GM23338 (cell line): ENCODE data around the gene FOXP1. TPM values are rescaled to one million over a fixed set of nuclear protein-coding genes. Genes with fewer than 3 reads are reported as not detected.

Source experiments
- ATAC-seq: fragments of 200-7000 bp; cut with Tn5 transposase; 3 replicates; pipeline ENCODE4 v1.9.1; 2020
- DNase-seq: peaks from one replicate; pipeline ENCODE4 v3.0.0-alpha.2; 2015; ENCODE audit warnings: low spot score
- H2AFZ ChIP-seq: fragments of 200-600 bp; sonication (generic); 2 replicates; pipeline ENCODE4 v1.8.0; 2016; ENCODE audit warnings: antibody characterized with exemption, mild to moderate bottlenecking, moderate library complexity
- H3F3A ChIP-seq: fragments of 200-600 bp; sonication (generic); replicated peaks from 2 replicates; pipeline ENCODE4 v1.8.0; 2017; ENCODE audit warnings: antibody characterized with exemption, mixed run types, low read depth
- H3K27ac ChIP-seq: fragments of 200-600 bp; sonication (generic); 2 replicates; pipeline ENCODE4 v1.6.1; 2016; ENCODE audit warnings: low read depth
- H3K27me3 ChIP-seq: fragments of 200-600 bp; sonication (generic); 2 replicates; pipeline ENCODE4 v1.8.0; 2016; ENCODE audit warnings: mild to moderate bottlenecking, mixed run types, moderate library complexity; ENCODE audit not compliant: insufficient read depth
- H3K36me3 ChIP-seq: fragments of 200-600 bp; sonication (generic); 2 replicates; pipeline ENCODE4 v1.8.0; 2016; ENCODE audit warnings: mild to moderate bottlenecking; ENCODE audit not compliant: insufficient read depth
- H3K4me1 ChIP-seq: fragments of 200-600 bp; sonication (generic); 2 replicates; pipeline ENCODE4 v1.8.0; 2016; ENCODE audit warnings: mild to moderate bottlenecking, moderate library complexity; ENCODE audit not compliant: insufficient read depth
- H3K4me2 ChIP-seq: fragments of 200-600 bp; sonication (generic); 2 replicates; pipeline ENCODE4 v1.7.1; 2017; ENCODE audit warnings: mixed run types
- H3K4me3 ChIP-seq: fragments of 200-600 bp; sonication (generic); 2 replicates; pipeline ENCODE4 v1.6.1; 2016; ENCODE audit warnings: mixed run types
- H3K79me2 ChIP-seq: fragments of 200-600 bp; sonication (generic); replicated peaks from 2 replicates; pipeline ENCODE4 v1.8.0; 2017; ENCODE audit warnings: mild to moderate bottlenecking; ENCODE audit not compliant: insufficient read depth
- H3K9me2 ChIP-seq: fragments of 200-600 bp; sonication (generic); 2 replicates; pipeline ENCODE4 v1.8.0; 2017; ENCODE audit not compliant: insufficient read depth
- H4K20me1 ChIP-seq: fragments of 200-600 bp; sonication (generic); replicated peaks from 2 replicates; pipeline ENCODE4 v1.8.0; 2017; ENCODE audit warnings: mild to moderate bottlenecking; ENCODE audit not compliant: insufficient read depth
- H3K27ac Mint-ChIP-seq: 2 replicates; pipeline ENCODE4 v1.8.0; 2020; ENCODE audit warnings: inconsistent platforms, mild to moderate bottlenecking, moderate library complexity, mixed read lengths
- H3K27me3 Mint-ChIP-seq: 3 replicates; pipeline ENCODE4 v1.8.0; 2022; ENCODE audit warnings: low read depth, mild to moderate bottlenecking, moderate library complexity, mixed read lengths, inconsistent platforms; ENCODE audit not compliant: insufficient read depth, poor library complexity
- H3K36me3 Mint-ChIP-seq: 3 replicates; pipeline ENCODE4 v1.8.0; 2021; ENCODE audit warnings: low read depth, mild to moderate bottlenecking, inconsistent platforms, moderate library complexity, mixed read lengths
- H3K4me1 Mint-ChIP-seq: 3 replicates; pipeline ENCODE4 v1.8.0; 2020; ENCODE audit warnings: mild to moderate bottlenecking, inconsistent platforms, mixed read lengths
- H3K4me3 Mint-ChIP-seq: 3 replicates; pipeline ENCODE4 v1.8.0; 2021; ENCODE audit warnings: moderate library complexity, mild to moderate bottlenecking, inconsistent platforms, mixed read lengths
- H3K9me3 Mint-ChIP-seq: 3 replicates; pipeline ENCODE4 v1.8.0; 2020; ENCODE audit warnings: moderate library complexity, mild to moderate bottlenecking, inconsistent platforms, mixed read lengths
- CREB1 ChIP-seq: fragments of 250-450 bp; sonication (Bioruptor Pico); IDR thresholded peaks from 2 replicates; pipeline ENCODE4 v1.5.0; 2020; ENCODE audit warnings: low read depth, mild to moderate bottlenecking, moderate library complexity
- CTCF ChIP-seq, 2 experiments: fragments of 200-600 bp in 1 of 2; sonication (generic) in 1 of 2; conservative IDR thresholded peaks; 2 replicates each; pipeline versions ENCODE4 v1.5.1 to v1.6.1; 2016 to 2017; ENCODE audit warnings: antibody characterized with exemption in 2 of 2, low read depth in 2 of 2, mild to moderate bottlenecking in 2 of 2, moderate library complexity in 1 of 2
- ETS1 ChIP-seq: IDR thresholded peaks from 2 replicates; pipeline ENCODE4 v1.6.1; 2016; ENCODE audit warnings: antibody characterized with exemption
- EZH2 ChIP-seq: fragments of 200-600 bp; sonication (generic); IDR thresholded peaks from one replicate; pipeline ENCODE4 v1.8.0; 2017; ENCODE audit warnings: antibody characterized with exemption, mild to moderate bottlenecking, low read depth; ENCODE audit not compliant: unreplicated experiment
- EZH2phosphoT487 ChIP-seq: fragments of 200-600 bp; sonication (generic); IDR thresholded peaks from one replicate; pipeline ENCODE4 v1.8.1; 2018; ENCODE audit warnings: antibody characterized with exemption; ENCODE audit not compliant: unreplicated experiment
- JUNB ChIP-seq: IDR thresholded peaks from one replicate; pipeline ENCODE4 v1.6.1; 2016; ENCODE audit warnings: antibody characterized with exemption; ENCODE audit not compliant: unreplicated experiment
- NANOG ChIP-seq: IDR thresholded peaks from 2 replicates; pipeline ENCODE4 v1.6.1; 2016; ENCODE audit warnings: antibody characterized with exemption, borderline replicate concordance
- POLR2AphosphoS5 ChIP-seq: IDR thresholded peaks from 2 replicates; pipeline ENCODE4 v1.6.1; 2016; ENCODE audit warnings: antibody characterized with exemption, low read depth
- REST ChIP-seq: IDR thresholded peaks from one replicate; pipeline ENCODE4 v1.6.1; 2018; ENCODE audit warnings: antibody characterized with exemption; ENCODE audit not compliant: unreplicated experiment
- STAT1 ChIP-seq: IDR thresholded peaks from one replicate; pipeline ENCODE4 v1.6.1; 2016; ENCODE audit warnings: antibody characterized with exemption; ENCODE audit not compliant: unreplicated experiment
- ZNF114 ChIP-seq: fragments of 250-450 bp; sonication (Bioruptor Pico); IDR thresholded peaks from 2 replicates; pipeline ENCODE4 v1.5.0; 2020; ENCODE audit warnings: mild to moderate bottlenecking, moderate library complexity
- ZNF331 ChIP-seq: fragments of 250-450 bp; sonication (Bioruptor Pico); IDR thresholded peaks from 2 replicates; pipeline ENCODE4 v1.5.0; 2020; ENCODE audit warnings: low read depth, mild to moderate bottlenecking, moderate library complexity
- ZNF462 ChIP-seq: fragments of 250-450 bp; sonication (Bioruptor Pico); IDR thresholded peaks from 2 replicates; pipeline ENCODE4 v1.5.0; 2020; ENCODE audit warnings: mild to moderate bottlenecking, moderate library complexity
- polyA plus RNA-seq: library from polyadenylated mRNA; unstranded; fragments of >200 nt; fragmentation: Nextera tagmentation; extraction: Ambion mirVana; gene quantifications from 2 replicates; pipeline ENCODE4 v1.2.1, GENCODE V29; 2016
- total RNA-seq: library from RNA; depleted of rRNA; stranded (reverse); fragments of >200 nt; shearing (Covaris generic); gene quantifications from 2 replicates; pipeline ENCODE4 v1.2.3, GENCODE V29; 2014

FOXP1 gene
- total and polyA plus RNA-seq, 2 experiments from 2014 or later: 32.9 to 35.5 TPM

GRCh38 chr3:71421820-71422566 lies 161.5 kb downstream of the FOXP1 start:
- no peak overlapping the region for H2AFZ ChIP-seq
- H3K9me3 Mint-ChIP-seq: no peaks in the 10 kb centered on the region

More at GRCh38 chr3:71421820-71422566, 161.5 kb downstream of the FOXP1 start:
- H3K4me3 ChIP-seq: no peak overlapping the region
- H3K4me1 ChIP-seq: no peaks in the 10 kb centered on the region; the same call in 1 of the 2 replicates
- TF ChIP-seq STAT1 (no peak), ZNF331 (CRISPR knock-in tag) (no peak), ETS1 (no peak), JUNB (no peak), ZNF462 (CRISPR knock-in tag) (no peak), POLR2AphosphoS5 (no peak), ZNF114 (CRISPR knock-in tag) (no peak), EZH2 (no peak), CTCF (conservative IDR thresholded peaks at IDR 0.05; ENCODE audit: low read depth in 2 of 2) (no peak), NANOG (no peak), REST (no peak), EZH2phosphoT487 (no peak), CREB1 (CRISPR knock-in tag) (no peak)
- H3K4me1 Mint-ChIP-seq: peaks cover 3% of the 10 kb centered on the region
- 0 out of 2 replicates have a peak, but pooled peaks cover 4% of the 10 kb centered on the region for H3K9me2 ChIP-seq
- no peaks in the 10 kb centered on the region for H3K36me3 ChIP-seq
- no peak overlapping the region for H3K27ac Mint-ChIP-seq
- H3K27me3 ChIP-seq: no peaks in the 10 kb centered on the region
- H3K27ac ChIP-seq: no peak overlapping the region
- H3K27me3 Mint-ChIP-seq: peaks cover 2% of the 10 kb centered on the region
- no peak overlapping the region for H3K4me2 ChIP-seq
- DNase-seq (no peak), ATAC-seq (no peak)
- H3F3A ChIP-seq: no peaks in the 10 kb centered on the region
- no peaks in the 10 kb centered on the region for H3K79me2 ChIP-seq
- no peak overlapping the region for H3K4me3 Mint-ChIP-seq
- H3K36me3 Mint-ChIP-seq: no peaks in the 10 kb centered on the region
- 0 out of 2 replicates have a peak, but pooled peaks cover 5% of the 10 kb centered on the region for H4K20me1 ChIP-seq
